HL-60/S4 (cell line): ENCODE measurements around the gene MTHFD1L.

Experiments used
- in situ Hi-C: fragments of 300-500 bp; cut with MboI; formaldehyde crosslinking; loops from 2 replicates; pipeline ENCODE4 v1.14.3; 2022; ENCODE audit warnings: low sequenced_read_pairs

The MTHFD1L gene

GRCh38 chr6:150897400-150897943 is 32.0 kb downstream of the MTHFD1L start:
- in situ Hi-C loops: loop anchor here (10.0 kb wide), 1 partner anchor 427 kb away; no protein-coding TSS in a partner anchor

- in situ Hi-C loops: loop anchor here (10.0 kb wide), 1 partner anchor 426 kb away; no protein-coding TSS in a partner anchor
These were observed 33.1 kb downstream of the MTHFD1L start for GRCh38 chr6:150898399-150899170.

DNA sequence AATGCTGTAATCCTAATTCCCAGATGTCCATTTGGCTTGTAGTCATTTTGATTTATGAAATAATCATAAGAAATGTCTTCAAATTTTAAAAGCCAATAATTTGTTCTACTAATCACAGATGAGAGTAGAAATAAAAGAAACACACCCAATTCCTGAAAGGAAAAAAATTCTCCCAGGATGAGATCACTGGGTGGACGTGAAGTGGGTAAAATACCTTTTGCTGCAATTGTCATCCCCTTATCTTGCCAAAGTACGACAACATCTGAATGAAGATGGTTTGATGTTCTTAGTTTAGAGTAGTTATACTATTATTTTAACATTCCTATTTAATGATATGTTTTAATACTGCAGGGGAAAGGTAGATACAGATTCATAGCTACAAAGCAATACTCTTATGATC is 33.7 kb downstream of the MTHFD1L start:
- in situ Hi-C loops: loop anchor here (10.0 kb wide), 1 partner anchor 426 kb away; no protein-coding TSS in a partner anchor

GRCh38 chr6:150900049-150900448 is 34.5 kb downstream of the MTHFD1L start:
- in situ Hi-C loops: no loop called here

DNA sequence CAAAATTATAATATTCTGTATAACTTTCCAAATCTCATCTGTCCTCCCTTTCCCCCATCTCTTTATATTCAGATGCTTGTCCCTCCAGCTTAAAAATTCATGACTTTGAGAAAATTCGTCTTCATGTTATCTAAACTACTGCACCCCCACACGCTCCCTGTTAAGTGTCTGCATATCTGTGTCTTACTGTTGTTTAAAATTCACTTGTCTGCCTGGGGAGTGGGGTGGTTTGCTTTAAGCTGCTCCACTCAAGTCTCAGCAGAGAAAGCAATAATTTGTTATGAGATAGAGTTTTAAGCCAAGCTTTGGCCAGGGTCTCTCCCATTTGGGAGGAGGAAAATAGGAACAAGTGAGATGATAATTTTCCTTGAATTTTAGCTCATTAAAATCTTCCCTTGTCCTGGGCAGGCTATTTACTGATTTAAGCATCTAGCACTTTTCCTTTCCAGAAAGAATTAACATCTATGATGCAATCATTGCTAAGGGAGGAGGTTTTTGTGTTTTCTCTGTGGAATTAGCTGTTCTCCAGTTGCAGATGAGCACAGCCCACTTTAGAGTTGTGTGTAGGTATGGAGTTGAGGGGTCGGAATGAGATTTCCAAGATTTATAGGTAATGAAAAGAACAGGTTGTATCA is 36.8 kb downstream of the MTHFD1L start:
- in situ Hi-C loops: no loop called here

DNA sequence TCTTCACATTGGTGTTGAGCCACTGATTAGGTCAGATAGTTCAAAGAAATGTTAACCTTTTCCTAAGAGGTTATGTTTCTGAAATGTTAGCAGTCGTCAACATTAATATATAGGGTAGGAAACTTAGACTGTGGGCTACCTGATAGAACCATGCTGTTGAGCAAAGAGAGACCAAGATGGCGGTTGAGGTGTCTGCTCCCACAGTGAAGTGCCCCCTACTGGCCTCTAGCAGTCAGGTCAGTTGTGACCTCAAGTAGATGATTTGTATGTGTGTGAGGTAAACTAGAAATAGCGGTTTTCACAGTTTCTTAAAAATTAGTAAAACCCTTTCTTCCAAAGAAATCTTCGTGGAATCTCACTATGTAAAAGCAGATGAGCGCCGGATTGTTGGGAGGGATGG is 40.3 kb downstream of the MTHFD1L start:
- in situ Hi-C loops: no loop called here

- in situ Hi-C loops: no loop called here
These were observed 41.3 kb downstream of the MTHFD1L start for GRCh38 chr6:150906641-150907326.

GRCh38 chr6:150907383-150907782 is 41.9 kb downstream of the MTHFD1L start:
- in situ Hi-C loops: no loop called here

DNA sequence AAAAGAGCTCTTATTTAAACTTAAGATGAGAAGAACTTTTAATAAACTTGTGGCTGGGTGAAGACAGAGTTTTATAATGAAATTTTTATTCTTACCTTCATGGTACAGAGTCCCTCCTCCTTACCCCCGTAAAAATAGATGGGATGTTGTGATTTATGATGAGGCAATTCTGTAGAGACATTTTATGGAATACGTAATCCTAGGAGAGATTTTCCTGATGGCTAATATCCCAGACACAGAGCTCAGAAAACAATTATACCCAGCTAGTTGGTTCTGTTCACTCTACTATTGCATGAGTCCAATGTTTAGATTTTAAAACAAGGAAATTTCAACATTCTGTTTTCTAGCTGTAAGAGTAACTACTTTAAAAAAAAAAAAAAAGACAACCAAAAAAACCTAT is 43.4 kb downstream of the MTHFD1L start:
- in situ Hi-C loops: no loop called here

DNA sequence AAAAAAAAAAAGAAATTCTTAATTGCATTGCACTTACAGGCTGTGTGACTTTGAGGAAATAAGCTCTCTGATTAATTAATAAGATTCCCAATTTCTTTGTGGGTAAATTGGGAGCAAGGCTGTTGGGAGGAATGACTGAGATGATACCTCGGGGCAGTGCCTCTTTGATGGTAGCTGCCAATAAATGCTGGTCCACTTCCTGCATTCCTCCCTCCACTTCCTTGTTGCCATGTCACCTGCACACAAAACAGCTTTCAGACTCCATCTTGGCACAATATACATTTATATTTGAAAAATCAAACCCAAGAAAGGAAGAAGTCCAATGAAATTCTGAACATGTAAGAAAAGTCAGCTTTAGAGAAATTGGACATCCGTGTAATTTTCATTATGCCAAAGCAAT is 45.1 kb downstream of the MTHFD1L start:
- in situ Hi-C loops: no loop called here

- in situ Hi-C loops: no loop called here
These were observed 48.9 kb downstream of the MTHFD1L start for GRCh38 chr6:150914372-150914771.

DNA sequence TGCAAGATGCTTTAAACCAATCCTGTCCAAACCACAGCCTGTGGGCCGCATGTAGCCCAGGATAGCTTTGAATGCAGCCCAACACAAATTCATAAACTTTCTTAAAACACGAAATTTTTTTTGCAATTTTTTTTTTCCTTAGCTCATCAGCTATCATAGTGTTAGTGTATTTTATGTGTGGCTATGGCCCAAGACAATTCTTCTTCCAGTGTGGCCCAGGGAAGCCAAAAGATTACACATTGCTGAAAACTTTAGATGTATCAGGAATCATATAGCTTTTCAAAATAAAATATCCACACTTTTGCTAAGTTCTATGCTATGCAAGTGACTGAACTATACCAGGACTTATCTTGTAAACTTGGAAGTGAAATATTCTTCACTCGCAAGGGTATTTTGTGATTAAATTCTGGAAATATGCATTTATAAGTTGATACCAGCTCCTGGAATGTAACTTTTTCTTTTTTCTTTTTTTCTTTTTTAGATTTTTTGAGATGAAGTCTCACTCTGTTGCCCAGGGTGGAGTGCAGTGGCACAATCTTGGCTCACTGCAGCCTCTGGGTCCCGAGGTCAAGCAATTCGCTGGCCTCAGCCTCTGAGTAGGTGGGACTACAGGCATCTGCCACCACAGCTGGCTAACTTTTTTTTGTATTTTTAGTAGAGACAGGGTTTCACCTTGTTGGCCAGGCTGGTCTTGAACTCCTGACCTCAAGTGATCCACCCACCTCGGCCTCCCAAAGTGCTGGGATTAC is 49.8 kb downstream of the MTHFD1L start:
- in situ Hi-C loops: no loop called here

GRCh38 chr6:150915880-150916265 is 50.4 kb downstream of the MTHFD1L start:
- in situ Hi-C loops: no loop called here

GRCh38 chr6:150919938-150920337 is 54.4 kb downstream of the MTHFD1L start:
- in situ Hi-C loops: no loop called here

DNA sequence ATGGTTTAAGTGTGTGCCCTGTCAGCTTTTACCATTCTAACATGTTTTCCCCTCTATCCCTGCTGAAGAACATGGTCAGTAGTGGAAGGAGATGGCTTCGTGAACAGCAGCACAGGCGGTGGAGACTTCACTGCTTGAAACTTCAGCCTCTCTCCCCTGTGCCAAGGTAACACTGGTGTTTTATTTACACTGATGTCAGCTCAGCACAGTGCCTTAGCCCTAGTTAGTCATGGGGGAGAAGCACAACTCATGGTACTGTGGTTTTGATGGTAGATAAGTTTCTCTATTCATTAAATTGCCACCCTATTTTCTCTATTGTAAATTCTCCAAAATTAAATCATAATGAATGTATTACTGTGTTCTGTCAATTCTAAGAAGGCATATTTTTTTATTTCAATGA is 56.6 kb downstream of the MTHFD1L start:
- in situ Hi-C loops: no loop called here

GRCh38 chr6:150924808-150925589 is 59.5 kb downstream of the MTHFD1L start:
- in situ Hi-C loops: no loop called here

DNA sequence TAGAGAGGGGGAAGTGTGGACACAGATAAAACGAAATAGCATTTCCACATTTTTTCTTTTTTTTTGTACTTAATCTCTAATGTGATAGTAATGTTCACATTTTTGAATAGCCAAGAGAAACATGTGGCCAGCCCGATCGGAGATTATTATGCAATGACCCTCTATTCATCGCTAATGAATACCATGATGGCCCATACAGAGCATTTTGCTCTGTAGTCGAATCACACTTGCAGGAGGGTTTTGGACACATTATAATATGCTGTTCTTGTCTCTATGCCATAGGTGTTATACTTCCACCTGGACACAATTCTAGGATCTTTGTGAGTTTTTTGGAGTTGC is 60.1 kb downstream of the MTHFD1L start:
- in situ Hi-C loops: no loop called here

- in situ Hi-C loops: no loop called here
These were observed 60.5 kb downstream of the MTHFD1L start for GRCh38 chr6:150925976-150926375.

DNA sequence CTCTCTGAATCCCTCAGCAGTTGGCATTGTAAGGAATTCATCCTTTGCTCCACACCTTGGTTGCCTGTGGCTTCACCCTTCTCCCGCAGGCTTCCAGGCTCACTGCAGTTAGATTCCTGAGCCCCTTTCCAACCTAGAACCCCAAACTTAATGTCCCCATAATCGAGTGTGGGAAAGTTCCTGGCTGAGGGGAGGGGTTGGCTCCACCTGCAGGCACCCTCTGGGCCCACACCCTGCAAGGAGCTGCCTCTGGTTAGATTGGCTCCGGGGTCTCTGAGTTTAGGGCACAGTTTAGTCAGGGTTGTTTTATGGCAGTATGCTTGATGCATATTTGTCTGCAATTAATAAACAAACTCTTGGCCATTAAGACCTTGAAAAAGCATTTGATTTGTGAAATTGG is 63.4 kb downstream of the MTHFD1L start:
- in situ Hi-C loops: no loop called here

DNA sequence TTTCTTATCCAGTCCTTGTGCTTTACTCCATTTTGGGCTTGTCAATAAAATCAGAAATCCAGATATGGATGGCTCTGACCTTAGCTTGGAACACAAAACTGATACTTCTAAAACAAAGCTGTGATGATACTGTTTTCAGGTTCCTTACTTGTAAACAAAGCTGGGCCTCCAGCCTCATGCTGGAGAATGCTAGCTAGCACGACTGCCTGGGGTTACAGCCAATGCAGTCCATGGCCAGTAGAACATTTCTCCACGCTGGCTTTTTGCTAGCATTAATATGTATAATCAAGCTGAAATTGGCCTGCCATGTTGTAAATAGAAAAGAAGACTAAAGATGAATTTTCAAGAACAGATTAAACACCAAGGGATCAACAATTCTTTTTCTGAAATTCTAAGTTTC is 63.9 kb downstream of the MTHFD1L start:
- in situ Hi-C loops: no loop called here
